Astrocyte of the cerebellum (primary cell): Measurements from ENCODE around the gene NISCH.

Experiments used
- DNase-seq: peaks from one replicate; pipeline ENCODE4 v3.0.0-alpha.2; 2011; ENCODE audit warnings: low read depth
- H3K4me3 ChIP-seq: 2 replicates; pipeline ENCODE4 v1.5.1; 2011; ENCODE audit warnings: mild to moderate bottlenecking, low read depth, low read length, moderate library complexity
- in situ Hi-C: cut with HindIII; loops from 2 replicates; pipeline ENCODE4 v1.10.0; 2017; ENCODE audit warnings: low sequenced_read_pairs
- TF ChIP-seq, protein P1 (sequence below): IDR thresholded peaks from 2 replicates; pipeline ENCODE4 v1.5.1; 2012; ENCODE audit warnings: low read length, low read depth, moderate library complexity, mild to moderate bottlenecking; ENCODE audit errors: missing control alignments

The NISCH gene

DNA sequence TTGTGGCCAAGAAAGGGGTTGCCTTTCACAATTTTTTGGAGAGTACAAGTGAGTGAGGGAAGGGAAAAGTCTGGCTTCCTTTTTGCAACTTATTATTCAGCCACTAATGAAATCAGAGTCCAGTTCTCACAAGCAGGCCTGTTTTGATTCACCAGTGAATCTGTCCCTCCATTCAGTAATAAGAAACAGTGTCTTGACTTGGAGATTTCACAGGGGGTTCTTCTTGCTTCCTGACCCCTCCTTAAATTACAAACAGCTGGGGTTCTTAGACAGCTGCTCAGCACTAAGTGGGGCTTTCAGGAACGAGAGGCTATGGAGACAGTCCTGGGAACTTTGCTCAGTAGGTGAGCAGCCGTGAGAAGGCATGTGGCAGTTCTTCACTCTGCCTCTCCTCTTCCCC is 35.0 kb upstream of the NISCH start:
- in situ Hi-C loops: no loop called here
- no peak overlapping the region for H3K4me3 ChIP-seq
- no peak for DNase-seq
- TF ChIP-seq, protein P1, sequence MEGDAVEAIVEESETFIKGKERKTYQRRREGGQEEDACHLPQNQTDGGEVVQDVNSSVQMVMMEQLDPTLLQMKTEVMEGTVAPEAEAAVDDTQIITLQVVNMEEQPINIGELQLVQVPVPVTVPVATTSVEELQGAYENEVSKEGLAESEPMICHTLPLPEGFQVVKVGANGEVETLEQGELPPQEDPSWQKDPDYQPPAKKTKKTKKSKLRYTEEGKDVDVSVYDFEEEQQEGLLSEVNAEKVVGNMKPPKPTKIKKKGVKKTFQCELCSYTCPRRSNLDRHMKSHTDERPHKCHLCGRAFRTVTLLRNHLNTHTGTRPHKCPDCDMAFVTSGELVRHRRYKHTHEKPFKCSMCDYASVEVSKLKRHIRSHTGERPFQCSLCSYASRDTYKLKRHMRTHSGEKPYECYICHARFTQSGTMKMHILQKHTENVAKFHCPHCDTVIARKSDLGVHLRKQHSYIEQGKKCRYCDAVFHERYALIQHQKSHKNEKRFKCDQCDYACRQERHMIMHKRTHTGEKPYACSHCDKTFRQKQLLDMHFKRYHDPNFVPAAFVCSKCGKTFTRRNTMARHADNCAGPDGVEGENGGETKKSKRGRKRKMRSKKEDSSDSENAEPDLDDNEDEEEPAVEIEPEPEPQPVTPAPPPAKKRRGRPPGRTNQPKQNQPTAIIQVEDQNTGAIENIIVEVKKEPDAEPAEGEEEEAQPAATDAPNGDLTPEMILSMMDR: no peak

DNA sequence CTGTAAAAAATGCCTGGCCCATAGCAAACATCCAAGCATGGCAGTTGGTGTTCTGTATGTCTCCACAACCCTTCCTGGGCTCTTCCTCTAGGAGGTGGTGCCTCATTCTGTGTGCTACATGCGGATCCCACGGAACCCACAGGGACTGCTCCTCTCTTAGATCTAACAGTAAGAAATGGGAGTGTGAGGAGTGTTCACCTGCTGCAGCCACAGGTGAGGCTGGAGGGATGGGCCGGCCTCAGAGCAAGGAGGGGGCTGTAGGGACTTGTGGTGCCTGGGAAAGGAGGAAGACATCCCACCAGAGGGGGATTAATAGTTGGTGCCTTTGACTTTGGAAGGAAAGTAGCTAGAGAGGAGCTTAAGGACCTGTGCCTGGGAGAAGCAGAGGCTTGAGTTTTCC is 32.7 kb upstream of the NISCH start:
- TF ChIP-seq, protein P1: no peak
- no peak overlapping the region for H3K4me3 ChIP-seq
- in situ Hi-C loops: no loop called here
- DNase-seq: no peak

DNA sequence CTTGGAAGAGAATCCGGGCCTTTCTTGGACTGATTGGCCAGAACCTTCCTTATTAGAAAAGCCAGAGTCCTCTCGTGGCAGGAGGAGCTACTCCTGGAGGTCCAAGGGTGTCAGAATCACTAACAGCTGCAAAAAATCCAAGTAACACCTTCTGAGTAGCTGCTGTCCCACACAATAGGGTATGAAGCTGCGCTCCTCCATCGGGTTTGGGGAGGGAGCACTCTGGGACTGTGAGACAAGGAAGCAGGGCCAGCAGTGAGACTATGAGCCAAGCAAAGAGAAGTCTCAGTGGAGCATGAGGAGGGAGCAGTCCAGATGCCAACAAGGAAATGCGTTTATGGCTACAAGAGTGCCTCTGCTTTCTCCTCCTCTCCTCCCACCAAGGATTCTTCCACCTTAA is 32.2 kb upstream of the NISCH start:
- in situ Hi-C loops: no loop called here
- H3K4me3 ChIP-seq: no peak overlapping the region
- TF ChIP-seq, protein P1: no peak
- DNase-seq: no peak

DNA sequence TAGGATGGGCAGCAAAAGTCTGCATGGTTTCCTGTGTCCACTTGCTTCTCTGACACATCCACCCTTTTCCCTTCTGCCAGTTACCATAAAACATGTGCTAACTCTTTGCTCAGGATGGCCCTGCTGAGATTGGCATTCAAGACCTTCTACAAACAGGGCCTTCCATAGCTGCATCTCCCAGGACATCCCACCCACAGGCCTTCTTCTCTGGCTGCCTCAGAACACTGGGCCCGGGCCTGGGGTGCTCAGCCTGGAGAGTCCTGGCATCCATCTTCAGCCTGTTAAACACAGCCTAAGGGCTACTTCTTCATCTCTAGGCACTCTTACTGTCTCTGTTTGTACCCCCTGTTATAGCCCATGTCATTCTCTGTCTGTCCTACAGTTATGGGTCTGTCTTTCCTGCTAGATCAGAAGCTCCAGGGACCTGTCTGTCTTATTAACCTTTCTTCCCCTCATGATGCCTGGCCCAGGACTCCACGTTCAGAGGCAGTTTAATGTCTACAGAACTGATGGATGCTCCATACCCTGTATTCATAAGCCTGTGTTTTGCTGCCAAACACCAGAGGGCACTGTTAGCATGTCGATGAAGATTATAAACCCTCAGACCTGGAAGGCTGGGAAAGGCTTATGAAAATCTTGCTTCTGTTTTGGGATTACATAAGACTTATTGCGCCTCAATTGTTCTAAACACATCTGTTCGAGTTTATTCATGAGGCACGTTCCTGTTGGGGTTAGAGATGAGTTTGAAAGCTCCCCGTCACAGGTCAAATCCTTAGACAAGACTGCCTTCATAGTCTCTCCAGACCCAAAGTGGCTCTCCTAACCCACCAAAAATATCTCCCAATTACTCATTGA is 27.0 kb upstream of the NISCH start:
- TF ChIP-seq, protein P1: peak; percentile 85
- peak; percentile 65 for DNase-seq
- H3K4me3 ChIP-seq: no peak overlapping the region
- in situ Hi-C loops: no loop called here

DNA sequence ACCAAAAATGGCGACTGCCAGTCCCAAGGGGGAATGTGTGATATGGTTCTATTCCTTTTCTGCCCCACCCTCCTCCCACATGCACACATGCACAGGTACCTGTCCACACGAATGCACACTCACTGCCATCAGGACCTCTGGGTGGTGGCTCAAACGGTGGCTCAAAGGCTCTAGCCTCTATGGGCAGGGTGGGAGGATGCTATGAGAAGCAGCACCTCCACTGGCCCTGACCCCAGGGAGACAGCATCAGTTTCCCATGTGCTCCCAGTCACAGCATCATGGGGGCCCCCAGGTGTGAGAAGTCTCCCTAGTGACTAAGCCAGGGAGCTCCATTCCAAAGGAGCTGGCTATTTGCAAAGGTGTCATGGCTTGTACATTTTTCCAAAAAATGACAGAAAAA is 26.4 kb upstream of the NISCH start:
- TF ChIP-seq, protein P1: no peak
- in situ Hi-C loops: no loop called here
- no peak for DNase-seq
- H3K4me3 ChIP-seq: no peak overlapping the region

DNA sequence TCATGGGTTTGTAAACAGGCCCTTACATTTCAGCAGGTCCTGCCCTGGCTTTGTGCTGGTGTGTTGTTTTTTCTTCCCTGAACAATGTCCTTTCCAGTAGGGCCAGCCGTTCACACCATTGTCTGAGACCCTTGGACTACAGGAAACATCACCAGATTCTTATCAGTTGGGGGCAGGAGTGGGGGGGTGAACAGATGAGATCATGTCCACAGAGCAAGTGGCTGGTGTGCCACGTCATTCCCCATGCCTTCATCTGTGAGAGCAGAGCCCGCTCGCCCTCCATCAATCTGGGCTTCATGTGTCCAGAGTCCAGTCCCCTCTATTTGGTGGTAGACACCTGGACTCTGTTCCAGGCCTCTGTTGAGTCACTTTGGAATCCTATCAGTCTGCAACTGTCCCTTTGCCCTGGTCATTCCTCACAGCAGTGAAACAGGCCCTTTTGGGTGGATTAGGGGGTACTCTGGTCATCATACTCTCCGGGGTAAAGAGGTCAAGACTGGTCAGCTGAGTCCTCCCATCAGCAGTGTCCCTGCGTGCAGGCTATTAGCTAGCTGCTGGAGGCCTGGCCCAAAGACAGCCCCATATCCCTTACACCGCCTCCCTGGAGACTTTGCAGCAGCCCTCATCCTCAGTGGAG is 25.5 kb upstream of the NISCH start:
- in situ Hi-C loops: no loop called here
- DNase-seq: no peak
- TF ChIP-seq, protein P1: no peak
- no peak overlapping the region for H3K4me3 ChIP-seq
